Measurements from ENCODE around the gene SELE.

Gene SELE, protein sequence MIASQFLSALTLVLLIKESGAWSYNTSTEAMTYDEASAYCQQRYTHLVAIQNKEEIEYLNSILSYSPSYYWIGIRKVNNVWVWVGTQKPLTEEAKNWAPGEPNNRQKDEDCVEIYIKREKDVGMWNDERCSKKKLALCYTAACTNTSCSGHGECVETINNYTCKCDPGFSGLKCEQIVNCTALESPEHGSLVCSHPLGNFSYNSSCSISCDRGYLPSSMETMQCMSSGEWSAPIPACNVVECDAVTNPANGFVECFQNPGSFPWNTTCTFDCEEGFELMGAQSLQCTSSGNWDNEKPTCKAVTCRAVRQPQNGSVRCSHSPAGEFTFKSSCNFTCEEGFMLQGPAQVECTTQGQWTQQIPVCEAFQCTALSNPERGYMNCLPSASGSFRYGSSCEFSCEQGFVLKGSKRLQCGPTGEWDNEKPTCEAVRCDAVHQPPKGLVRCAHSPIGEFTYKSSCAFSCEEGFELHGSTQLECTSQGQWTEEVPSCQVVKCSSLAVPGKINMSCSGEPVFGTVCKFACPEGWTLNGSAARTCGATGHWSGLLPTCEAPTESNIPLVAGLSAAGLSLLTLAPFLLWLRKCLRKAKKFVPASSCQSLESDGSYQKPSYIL

DNA sequence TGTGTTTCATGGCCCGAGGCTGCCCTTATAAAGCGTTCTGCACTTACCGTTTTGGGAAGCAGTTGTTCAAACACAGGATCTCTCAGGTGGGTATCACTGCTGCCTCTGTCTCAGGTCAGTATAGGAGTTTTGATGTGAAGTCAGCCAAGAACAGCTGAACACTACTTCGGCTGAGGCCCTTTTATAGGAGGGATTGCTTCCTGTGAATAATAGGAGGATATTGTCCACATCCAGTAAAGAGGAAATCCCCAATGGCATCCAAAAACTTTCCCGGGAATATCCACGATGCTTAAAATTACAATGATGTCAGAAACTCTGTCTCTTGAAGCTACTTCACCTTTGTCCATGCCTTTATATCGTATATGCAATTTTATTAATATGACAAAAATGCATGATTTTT lies at the start of gene SELE:
TSS of gene SELE (minus strand) at position 156 of the 400 bp plus-strand sequence. CDS start 467 bp downstream, outside the sequence.
- H3K27ac ChIP-seq (ENCODE audit: low read depth, low read length) = no peak within 1 kb of the TSS
- H3K9ac ChIP-seq (ENCODE audit: low read depth, low read length) = no peak within 1 kb of the TSS
- no peaks in the 10 kb centered on the region for H3K9me3 ChIP-seq (ENCODE audit: control insufficient read depth, insufficient read depth, low read length)
- H3K4me3 ChIP-seq (ENCODE audit: low read depth, low read length) = no peak within 1 kb of the TSS
- H3K27me3 ChIP-seq (ENCODE audit: control insufficient read depth, insufficient read depth, low read length) = no peaks in the 10 kb centered on the region
- H3K36me3 ChIP-seq (ENCODE audit: control insufficient read depth, insufficient read depth, low read length) = no peaks in the 10 kb centered on the region
- peaks cover 8% of the 10 kb centered on the region for H3K4me1 ChIP-seq (ENCODE audit: control insufficient read depth, insufficient read depth, low read length)

DNA sequence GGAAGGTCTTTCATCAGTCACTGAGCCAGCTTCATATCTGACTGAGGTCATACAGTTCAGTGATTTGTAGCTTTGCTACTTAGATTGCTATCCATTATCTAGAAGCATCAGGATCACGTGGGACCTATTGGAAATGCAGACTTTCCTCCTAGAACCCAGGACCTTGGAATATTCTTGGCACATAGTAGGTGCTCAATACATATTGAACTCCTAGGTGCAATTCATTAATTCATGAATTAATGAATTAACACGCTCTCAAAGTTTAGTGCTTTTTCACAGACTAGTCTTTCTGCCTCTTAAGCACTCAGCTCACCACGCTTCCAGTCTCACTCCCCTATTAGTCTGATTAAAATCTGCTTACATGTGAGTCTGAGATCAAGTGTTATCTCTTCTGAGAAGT lies 48.7 kb upstream of the SELE start:
- Histone ChIP-seq H3K27me3 (ENCODE audit: control insufficient read depth, insufficient read depth, low read length) (no peaks in the 10 kb centered on the region), H3K9me3 (ENCODE audit: control insufficient read depth, insufficient read depth, low read length) (no peaks in the 10 kb centered on the region), H3K4me1 (ENCODE audit: control insufficient read depth, insufficient read depth, low read length) (peaks cover 15% of the 10 kb centered on the region), H3K36me3 (ENCODE audit: control insufficient read depth, insufficient read depth, low read length) (no peaks in the 10 kb centered on the region), H3K27ac (ENCODE audit: low read depth, low read length) (no peak overlapping the region), H3K9ac (ENCODE audit: low read depth, low read length) (no peak overlapping the region), H3K4me3 (ENCODE audit: low read depth, low read length) (no peak overlapping the region)

DNA sequence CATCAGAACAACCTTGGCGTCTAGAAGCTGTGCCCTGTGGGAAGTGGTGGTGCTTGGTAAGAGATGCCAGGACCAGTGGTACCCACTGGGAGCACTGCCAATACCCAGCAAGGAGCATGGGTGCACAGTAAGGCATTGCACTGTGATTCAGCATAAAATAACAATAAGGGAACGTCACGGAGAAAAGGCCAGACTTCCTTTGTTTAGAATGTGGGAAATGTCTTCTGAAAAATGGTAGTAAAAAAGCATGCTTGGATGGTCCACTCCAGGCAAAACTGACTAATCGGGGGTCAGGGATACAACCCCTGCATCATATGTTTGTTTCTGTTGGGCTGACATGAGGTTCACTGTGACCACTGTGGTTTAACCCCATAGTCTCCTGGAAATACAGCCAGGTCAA lies 46.1 kb upstream of the SELE start:
- H3K36me3 ChIP-seq (ENCODE audit: control insufficient read depth, insufficient read depth, low read length) = no peaks in the 10 kb centered on the region
- H3K27ac ChIP-seq (ENCODE audit: low read depth, low read length) = no peak overlapping the region
- H3K9me3 ChIP-seq (ENCODE audit: control insufficient read depth, insufficient read depth, low read length) = no peaks in the 10 kb centered on the region
- no peak overlapping the region for H3K9ac ChIP-seq (ENCODE audit: low read depth, low read length)
- H3K4me3 ChIP-seq (ENCODE audit: low read depth, low read length) = no peak overlapping the region
- peaks cover 19% of the 10 kb centered on the region for H3K4me1 ChIP-seq (ENCODE audit: control insufficient read depth, insufficient read depth, low read length)
- no peaks in the 10 kb centered on the region for H3K27me3 ChIP-seq (ENCODE audit: control insufficient read depth, insufficient read depth, low read length)

DNA sequence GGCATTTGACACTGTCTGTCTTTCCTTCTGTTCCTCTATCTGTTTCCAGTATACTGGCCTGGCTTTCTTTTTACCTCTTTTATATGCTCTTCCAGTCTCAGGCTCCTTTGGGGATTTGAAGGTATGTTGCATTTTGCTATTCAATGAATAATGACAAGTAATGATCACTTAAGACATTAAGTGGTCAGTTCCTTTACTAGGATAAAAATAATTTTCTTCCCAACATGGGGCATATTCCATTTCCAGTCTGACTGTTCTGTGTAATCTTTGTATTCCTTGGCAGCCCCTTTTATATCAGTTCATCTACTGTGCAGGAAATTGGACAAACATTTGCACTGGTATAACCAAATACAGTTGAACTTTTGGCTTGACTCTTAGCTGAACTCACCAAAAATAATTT lies 45.3 kb upstream of the SELE start:
- Histone ChIP-seq H3K27me3 (ENCODE audit: control insufficient read depth, insufficient read depth, low read length) (no peaks in the 10 kb centered on the region), H3K4me3 (ENCODE audit: low read depth, low read length) (no peak overlapping the region), H3K27ac (ENCODE audit: low read depth, low read length) (no peak overlapping the region), H3K9me3 (ENCODE audit: control insufficient read depth, insufficient read depth, low read length) (no peaks in the 10 kb centered on the region), H3K4me1 (ENCODE audit: control insufficient read depth, insufficient read depth, low read length) (peaks cover 19% of the 10 kb centered on the region), H3K9ac (ENCODE audit: low read depth, low read length) (no peak overlapping the region), H3K36me3 (ENCODE audit: control insufficient read depth, insufficient read depth, low read length) (no peaks in the 10 kb centered on the region)

DNA sequence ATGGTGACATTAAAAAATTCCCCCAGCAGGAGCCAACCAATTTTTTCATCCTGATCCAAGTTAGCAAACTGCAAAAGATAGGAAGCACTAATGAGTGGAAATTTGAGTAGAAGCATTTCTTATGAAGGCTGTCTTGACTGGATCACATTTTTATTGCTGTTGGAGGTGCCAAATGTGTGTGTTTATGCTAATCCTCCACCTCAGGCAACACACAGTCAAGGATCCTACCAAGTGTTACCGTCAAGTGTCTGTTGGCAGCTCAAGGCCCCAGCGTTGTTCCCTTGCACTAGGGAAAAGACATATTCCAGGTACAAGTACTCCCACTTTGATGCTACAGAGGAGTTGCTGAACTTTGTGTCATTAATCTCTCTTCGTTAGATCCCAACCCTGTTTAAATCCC lies 42.6 kb upstream of the SELE start:
- no peaks in the 10 kb centered on the region for H3K9me3 ChIP-seq (ENCODE audit: control insufficient read depth, insufficient read depth, low read length)

DNA sequence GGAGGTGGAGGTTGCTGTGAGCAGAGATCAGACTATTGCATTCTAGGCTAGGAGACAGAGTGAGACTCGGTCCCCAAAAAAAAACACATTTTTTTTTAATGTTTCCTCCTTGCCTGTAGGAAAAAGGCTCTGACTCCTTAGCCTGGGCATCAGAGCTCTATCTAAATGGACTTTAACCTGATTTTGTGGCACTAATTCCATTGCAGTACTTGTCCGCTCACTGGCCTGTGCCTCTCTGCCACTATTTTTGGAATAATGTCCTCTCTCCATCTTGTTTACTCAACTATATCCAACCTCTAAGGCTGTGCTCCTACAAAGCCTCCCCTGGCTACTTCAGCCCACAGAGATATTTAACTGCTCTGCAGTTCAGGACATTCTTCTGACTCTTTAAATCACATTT lies 34.3 kb upstream of the SELE start:
- H3K27ac ChIP-seq (ENCODE audit: low read depth, low read length) = no peak overlapping the region
- H3K36me3 ChIP-seq (ENCODE audit: control insufficient read depth, insufficient read depth, low read length) = no peaks in the 10 kb centered on the region
- H3K9me3 ChIP-seq (ENCODE audit: control insufficient read depth, insufficient read depth, low read length) = no peaks in the 10 kb centered on the region
- H3K9ac ChIP-seq (ENCODE audit: low read depth, low read length) = no peak overlapping the region
- no peaks in the 10 kb centered on the region for H3K27me3 ChIP-seq (ENCODE audit: control insufficient read depth, insufficient read depth, low read length)
- no peak overlapping the region for H3K4me3 ChIP-seq (ENCODE audit: low read depth, low read length)
- H3K4me1 ChIP-seq (ENCODE audit: control insufficient read depth, insufficient read depth, low read length) = no peaks in the 10 kb centered on the region

More for the DNA sequence above, 42.6 kb upstream of the SELE start:
- H3K27ac ChIP-seq (ENCODE audit: low read depth, low read length) = no peak overlapping the region
- H3K36me3 ChIP-seq (ENCODE audit: control insufficient read depth, insufficient read depth, low read length) = no peaks in the 10 kb centered on the region
- peaks cover 19% of the 10 kb centered on the region for H3K4me1 ChIP-seq (ENCODE audit: control insufficient read depth, insufficient read depth, low read length)
- no peaks in the 10 kb centered on the region for H3K27me3 ChIP-seq (ENCODE audit: control insufficient read depth, insufficient read depth, low read length)
- no peak overlapping the region for H3K9ac ChIP-seq (ENCODE audit: low read depth, low read length)
- no peak overlapping the region for H3K4me3 ChIP-seq (ENCODE audit: low read depth, low read length)

DNA sequence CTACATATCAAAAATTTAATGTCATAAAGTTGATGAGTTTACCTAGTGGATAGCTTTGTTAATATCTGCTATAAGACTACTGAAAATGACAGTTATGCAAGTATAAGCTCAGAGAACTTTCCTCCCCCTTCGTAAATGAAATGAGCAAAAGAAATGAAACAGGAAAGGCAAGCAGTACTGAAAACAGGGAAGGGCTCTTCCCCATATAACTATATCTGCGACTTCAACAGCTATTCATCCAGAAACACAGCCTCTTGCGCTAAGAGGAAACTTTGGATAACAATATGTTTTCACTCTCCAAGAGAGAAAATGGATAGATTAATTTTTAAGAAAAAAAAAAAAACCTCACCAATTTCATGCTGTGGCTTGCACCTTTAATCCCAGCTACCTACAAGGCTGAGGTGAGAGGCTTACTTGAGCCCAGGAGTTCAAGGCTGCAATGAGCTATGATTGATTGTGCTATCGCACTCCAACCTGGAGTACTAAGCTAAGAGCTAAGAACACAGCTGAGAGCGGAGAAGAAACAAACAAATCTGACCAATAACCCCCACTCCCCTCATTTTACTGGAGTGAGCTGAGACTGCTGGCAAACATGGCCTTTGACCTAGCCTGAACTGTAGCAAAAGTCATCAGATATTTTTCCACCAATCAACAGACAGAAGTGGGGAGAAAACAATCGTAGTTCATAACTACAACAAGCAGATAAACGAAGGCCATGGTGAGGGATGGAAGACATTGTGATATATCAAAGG lies 31.9 kb upstream of the SELE start:
- no peak overlapping the region for H3K27ac ChIP-seq (ENCODE audit: low read depth, low read length)
- no peaks in the 10 kb centered on the region for H3K4me1 ChIP-seq (ENCODE audit: control insufficient read depth, insufficient read depth, low read length)
- H3K27me3 ChIP-seq (ENCODE audit: control insufficient read depth, insufficient read depth, low read length) = no peaks in the 10 kb centered on the region
- no peaks in the 10 kb centered on the region for H3K36me3 ChIP-seq (ENCODE audit: control insufficient read depth, insufficient read depth, low read length)
- no peak overlapping the region for H3K4me3 ChIP-seq (ENCODE audit: low read depth, low read length)
- no peaks in the 10 kb centered on the region for H3K9me3 ChIP-seq (ENCODE audit: control insufficient read depth, insufficient read depth, low read length)
- no peak overlapping the region for H3K9ac ChIP-seq (ENCODE audit: low read depth, low read length)

DNA sequence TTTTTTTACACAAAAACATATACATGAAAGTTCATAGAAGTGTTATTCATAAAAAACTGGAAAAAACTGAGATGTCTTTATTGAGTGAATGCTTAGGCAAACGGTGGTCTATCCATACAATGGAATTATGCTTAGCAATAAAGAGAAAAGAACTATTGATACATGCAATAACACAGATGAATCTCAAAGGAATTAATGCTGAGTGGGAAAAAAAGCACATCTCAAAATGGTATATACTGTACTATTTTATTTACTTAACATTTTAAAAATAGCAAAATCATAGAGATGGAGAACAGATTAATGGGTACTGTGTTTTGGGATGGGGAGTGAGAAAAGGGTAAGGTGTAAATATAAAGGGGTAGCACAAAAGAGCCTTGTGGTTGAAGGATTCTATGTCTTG lies 31.0 kb upstream of the SELE start:
- H3K36me3 ChIP-seq (ENCODE audit: control insufficient read depth, insufficient read depth, low read length) = no peaks in the 10 kb centered on the region
- H3K4me1 ChIP-seq (ENCODE audit: control insufficient read depth, insufficient read depth, low read length) = no peaks in the 10 kb centered on the region
- H3K27me3 ChIP-seq (ENCODE audit: control insufficient read depth, insufficient read depth, low read length) = no peaks in the 10 kb centered on the region
- H3K9me3 ChIP-seq (ENCODE audit: control insufficient read depth, insufficient read depth, low read length) = no peaks in the 10 kb centered on the region
- no peak overlapping the region for H3K27ac ChIP-seq (ENCODE audit: low read depth, low read length)
- H3K9ac ChIP-seq (ENCODE audit: low read depth, low read length) = no peak overlapping the region
- no peak overlapping the region for H3K4me3 ChIP-seq (ENCODE audit: low read depth, low read length)

DNA sequence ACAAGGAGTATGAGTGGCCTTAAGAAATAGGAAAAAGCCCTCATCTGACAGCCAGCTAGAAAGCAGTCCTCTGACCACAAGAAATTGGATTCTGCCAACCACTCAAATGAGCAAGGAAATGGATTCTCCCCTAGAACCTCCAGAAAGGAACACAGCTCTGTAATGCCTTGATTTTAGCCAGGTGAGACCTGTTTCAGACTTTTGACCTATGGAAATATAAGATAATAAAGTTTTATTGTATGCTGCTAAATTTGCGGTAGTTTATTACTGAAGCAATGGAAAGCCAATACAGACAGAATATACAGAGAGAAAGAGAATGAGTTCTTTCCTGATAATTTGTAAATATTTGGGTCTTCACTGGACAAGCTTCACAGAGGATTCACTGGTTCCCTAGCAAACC lies 28.8 kb upstream of the SELE start:
- Histone ChIP-seq H3K4me3 (ENCODE audit: low read depth, low read length) (no peak overlapping the region), H3K27me3 (ENCODE audit: control insufficient read depth, insufficient read depth, low read length) (no peaks in the 10 kb centered on the region), H3K36me3 (ENCODE audit: control insufficient read depth, insufficient read depth, low read length) (no peaks in the 10 kb centered on the region), H3K27ac (ENCODE audit: low read depth, low read length) (no peak overlapping the region), H3K9me3 (ENCODE audit: control insufficient read depth, insufficient read depth, low read length) (peaks cover 8% of the 10 kb centered on the region), H3K4me1 (ENCODE audit: control insufficient read depth, insufficient read depth, low read length) (no peaks in the 10 kb centered on the region), H3K9ac (ENCODE audit: low read depth, low read length) (no peak overlapping the region)

DNA sequence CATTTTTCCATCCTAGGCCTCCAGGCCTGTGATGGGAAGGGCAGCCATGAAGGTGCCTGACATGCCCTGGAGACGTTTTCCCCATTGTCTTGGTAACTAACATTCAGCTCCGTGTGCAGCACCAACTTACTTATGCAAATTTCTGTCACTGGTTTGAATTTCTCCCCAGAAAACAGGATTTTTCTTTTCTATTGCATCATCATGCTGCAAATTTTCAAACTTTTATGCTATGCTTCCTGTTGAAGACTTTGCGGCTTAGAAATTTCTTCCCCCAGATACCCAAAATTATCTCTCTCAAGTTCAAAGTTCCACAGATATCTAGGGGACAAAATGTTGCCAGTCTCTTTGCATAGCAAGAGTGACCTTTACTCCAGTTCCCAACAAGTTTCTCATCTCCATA lies 25.2 kb upstream of the SELE start:
- Histone ChIP-seq H3K27ac (ENCODE audit: low read depth, low read length) (no peak overlapping the region), H3K36me3 (ENCODE audit: control insufficient read depth, insufficient read depth, low read length) (no peaks in the 10 kb centered on the region), H3K9me3 (ENCODE audit: control insufficient read depth, insufficient read depth, low read length) (peaks cover 8% of the 10 kb centered on the region), H3K4me1 (ENCODE audit: control insufficient read depth, insufficient read depth, low read length) (no peaks in the 10 kb centered on the region), H3K27me3 (ENCODE audit: control insufficient read depth, insufficient read depth, low read length) (no peaks in the 10 kb centered on the region), H3K4me3 (ENCODE audit: low read depth, low read length) (no peak overlapping the region), H3K9ac (ENCODE audit: low read depth, low read length) (no peak overlapping the region)

DNA sequence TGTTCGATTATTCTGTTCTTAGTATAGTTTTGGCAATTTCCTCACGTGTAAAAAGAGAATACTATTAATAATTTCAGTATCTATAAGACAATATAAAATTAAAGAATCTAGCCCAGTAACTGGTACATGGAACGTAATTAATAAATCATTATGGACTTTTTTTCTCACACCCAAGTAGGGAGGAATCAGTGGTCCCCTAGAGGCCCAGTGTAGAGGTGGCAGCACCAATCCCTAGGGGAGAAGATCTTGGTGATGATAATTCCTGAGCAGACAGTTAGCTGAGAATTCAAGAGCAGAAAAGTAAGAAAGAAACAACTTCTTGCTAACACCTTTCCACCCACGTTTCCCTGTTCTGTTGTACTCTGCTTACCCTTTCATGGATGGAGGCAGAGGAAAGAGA lies 19.7 kb upstream of the SELE start:
- no peak overlapping the region for H3K9ac ChIP-seq (ENCODE audit: low read depth, low read length)
- H3K27me3 ChIP-seq (ENCODE audit: control insufficient read depth, insufficient read depth, low read length) = no peaks in the 10 kb centered on the region
- peaks cover under 1% of the 10 kb centered on the region; the same call in 1 of the 2 replicates for H3K9me3 ChIP-seq (ENCODE audit: control insufficient read depth, insufficient read depth, low read length)
- no peak overlapping the region for H3K27ac ChIP-seq (ENCODE audit: low read depth, low read length)
- no peak overlapping the region for H3K4me3 ChIP-seq (ENCODE audit: low read depth, low read length)
- H3K4me1 ChIP-seq (ENCODE audit: control insufficient read depth, insufficient read depth, low read length) = no peaks in the 10 kb centered on the region
- no peaks in the 10 kb centered on the region for H3K36me3 ChIP-seq (ENCODE audit: control insufficient read depth, insufficient read depth, low read length)
